Renal cortex interstitium (tissue), 11 donors: ENCODE data around the gene ZNF678. TPM values are rescaled to one million over a fixed set of nuclear protein-coding genes. Genes with fewer than 3 reads are reported as not detected.
"Not testable (repeated sequence)": the region's sequence is repeated elsewhere in the genome, so short reads cannot be mapped to it uniquely, and the experiment has no call there.

Source experiments
- DNase-seq, 11 donors: peaks; one replicate each; pipeline ENCODE4 v3.0.0-alpha.2; 2013; ENCODE audit warnings: low read depth in 9 of 11, low spot score in 4 of 11; ENCODE audit errors: extremely low read depth in 1 of 11
- polyA plus RNA-seq, 3 donors: library from polyadenylated mRNA; unstranded; fragments of 120-200 nt; gene quantifications; one replicate each; pipeline ENCODE4 v1.2.1, GENCODE V29; 2013; ENCODE audit not compliant: insufficient read length in 3 of 3

The ZNF678 gene
- polyA plus RNA-seq, 3 donors = 13.1 to 16.0 (median 15.3) TPM

GRCh38 chr1:227576189-227576588 lies 12.8 kb downstream of the ZNF678 start:
- DNase-seq = peak in 2 of 11 donors; percentile 7 to 9

- no peak for DNase-seq
Observed at GRCh38 chr1:227577500-227577899, 14.1 kb downstream of the ZNF678 start.

GRCh38 chr1:227583354-227583753 lies 20.0 kb downstream of the ZNF678 start:
- DNase-seq = no peak

- no peak for DNase-seq
Observed at GRCh38 chr1:227586733-227587132, 23.4 kb downstream of the ZNF678 start.

- DNase-seq = no peak
Observed at GRCh38 chr1:227587968-227588367, 24.6 kb downstream of the ZNF678 start.

- not testable (repeated sequence) for DNase-seq
Observed at GRCh38 chr1:227588769-227589168, 25.4 kb downstream of the ZNF678 start.

GRCh38 chr1:227589777-227590176 lies 26.4 kb downstream of the ZNF678 start:
- not testable (repeated sequence) for DNase-seq

- DNase-seq = not testable (repeated sequence)
Observed at GRCh38 chr1:227596222-227596621, 32.9 kb downstream of the ZNF678 start.

- DNase-seq = no peak
Observed at GRCh38 chr1:227603327-227603726, 40.0 kb downstream of the ZNF678 start.

GRCh38 chr1:227604446-227604845 lies 41.1 kb downstream of the ZNF678 start:
- no peak for DNase-seq

GRCh38 chr1:227606271-227606670 lies 42.9 kb downstream of the ZNF678 start:
- DNase-seq = not testable (repeated sequence)

GRCh38 chr1:227607336-227607898 lies 44.1 kb downstream of the ZNF678 start:
- no peak for DNase-seq

GRCh38 chr1:227612658-227613057 lies 49.3 kb downstream of the ZNF678 start:
- no peak for DNase-seq

GRCh38 chr1:227613526-227613925 lies 50.2 kb downstream of the ZNF678 start:
- no peak for DNase-seq

GRCh38 chr1:227621211-227621610 lies 57.9 kb downstream of the ZNF678 start:
- DNase-seq = no peak

GRCh38 chr1:227622739-227623475 lies 59.6 kb downstream of the ZNF678 start:
- no peak for DNase-seq

GRCh38 chr1:227632325-227632724 lies 69.0 kb downstream of the ZNF678 start:
- DNase-seq = no peak

- no peak for DNase-seq
Observed at GRCh38 chr1:227635596-227635995, 72.2 kb downstream of the ZNF678 start.

- DNase-seq = no peak
Observed at GRCh38 chr1:227654431-227654830, 91.1 kb downstream of the ZNF678 start.

GRCh38 chr1:227654858-227655752 lies 91.7 kb downstream of the ZNF678 start:
- no peak for DNase-seq
